SK-MEL-5 (cell line): Measurements from ENCODE around the gene ZBTB2. TPM values are rescaled to one million over a fixed set of nuclear protein-coding genes. Genes with fewer than 3 reads are reported as not detected.
"Not testable (repeated sequence)": the region's sequence is repeated elsewhere in the genome, so short reads cannot be mapped to it uniquely, and the experiment has no call there.

Source experiments
- DNase-seq: peaks from one replicate; pipeline ENCODE4 v3.0.0-alpha.2; 2016; ENCODE audit warnings: low read depth, low spot score
- in situ Hi-C: cut with HindIII; loops from 2 replicates; pipeline ENCODE4 v1.10.0; 2016; ENCODE audit warnings: low sequenced_read_pairs, high pct_unique_total_duplicates, low pct_unique_long_range_greater_than_20kb
- total RNA-seq: library from RNA; depleted of rRNA; stranded (reverse); fragments of >200 nt; shearing (Covaris generic); gene quantifications from 2 replicates; pipeline ENCODE4 v1.2.3, GENCODE V29; 2014

ZBTB2 gene
- total RNA-seq, 1 experiment from 2014 or later: 17.7 TPM

- in situ Hi-C loops: no loop called here
Observed at GRCh38 chr6:151381722-151382121, 9.6 kb downstream of the ZBTB2 start.

GRCh38 chr6:151380848-151381205, 10.5 kb downstream of the ZBTB2 start:
- DNase-seq: no peak

More at GRCh38 chr6:151381722-151382121, 9.6 kb downstream of the ZBTB2 start:
- no peak for DNase-seq

GRCh38 chr6:151379933-151380847, 11.2 kb downstream of the ZBTB2 start:
- no peak for DNase-seq
- in situ Hi-C loops: no loop called here

More at GRCh38 chr6:151380848-151381205, 10.5 kb downstream of the ZBTB2 start:
- in situ Hi-C loops: no loop called here

GRCh38 chr6:151377095-151377494, 14.3 kb downstream of the ZBTB2 start:
- DNase-seq: no peak
- in situ Hi-C loops: no loop called here

- DNase-seq: no peak
- in situ Hi-C loops: no loop called here
Observed at GRCh38 chr6:151376440-151376839, 14.9 kb downstream of the ZBTB2 start.

- no peak for DNase-seq
- in situ Hi-C loops: no loop called here
Observed at GRCh38 chr6:151375833-151376232, 15.5 kb downstream of the ZBTB2 start.

GRCh38 chr6:151374036-151374683, 17.2 kb downstream of the ZBTB2 start:
- in situ Hi-C loops: no loop called here
- no peak for DNase-seq

- in situ Hi-C loops: no loop called here
- no peak for DNase-seq
Observed at GRCh38 chr6:151372164-151372563, 19.2 kb downstream of the ZBTB2 start.

- peak; percentile 52 for DNase-seq
- in situ Hi-C loops: no loop called here
Observed at GRCh38 chr6:151370509-151371078, 20.8 kb downstream of the ZBTB2 start.

- in situ Hi-C loops: no loop called here
- peak; percentile 47 for DNase-seq
Observed at GRCh38 chr6:151365233-151365632, 26.1 kb downstream of the ZBTB2 start.

- in situ Hi-C loops: no loop called here
- DNase-seq: peak; percentile 40
Observed at GRCh38 chr6:151359486-151359885, 31.9 kb downstream of the ZBTB2 start.

- in situ Hi-C loops: no loop called here
- peak; percentile 39 for DNase-seq
Observed at GRCh38 chr6:151358475-151358874, 32.9 kb downstream of the ZBTB2 start.

GRCh38 chr6:151357758-151358436, 33.5 kb downstream of the ZBTB2 start:
- in situ Hi-C loops: no loop called here
- no peak for DNase-seq

- in situ Hi-C loops: not testable (repeated sequence)
Observed at GRCh38 chr6:151356983-151357382, 34.4 kb downstream of the ZBTB2 start.

GRCh38 chr6:151353795-151354194, 37.6 kb downstream of the ZBTB2 start:
- in situ Hi-C loops: no loop called here
- DNase-seq: no peak

More at GRCh38 chr6:151356983-151357382, 34.4 kb downstream of the ZBTB2 start:
- not testable (repeated sequence) for DNase-seq

GRCh38 chr6:151352410-151353396, 38.7 kb downstream of the ZBTB2 start:
- in situ Hi-C loops: no loop called here
- DNase-seq: no peak

- no peak for DNase-seq
- in situ Hi-C loops: no loop called here
Observed at GRCh38 chr6:151351731-151352130, 39.6 kb downstream of the ZBTB2 start.
